Naive thymus-derived CD4-positive, alpha-beta T cell (primary cell): ENCODE data around the gene CA11. TPM values are rescaled to one million over a fixed set of nuclear protein-coding genes. Genes with fewer than 3 reads are reported as not detected.

Experiments
- ATAC-seq: fragments of 150-1000 bp; cut with Tn5 transposase; 2 replicates; pipeline ENCODE4 v1.10.0; 2021; ENCODE audit warnings: mild to moderate bottlenecking, moderate library complexity
- CTCF ChIA-PET: fragments of 350-600 bp; sonication (Branson Sonifier 250); formaldehyde crosslinking; loops from one replicate; lab custom pipeline; 2021; ENCODE audit warnings: antibody characterized with exemption; lab: Charles Lee
- POLR2A ChIA-PET: fragments of 350-600 bp; sonication (Branson Sonifier 250); formaldehyde crosslinking; loops from one replicate; lab custom pipeline; 2021; ENCODE audit warnings: antibody characterized with exemption, inconsistent platforms; lab: Charles Lee
- DNase-seq, 9 donors: peaks; one replicate each; pipeline versions ENCODE4 v3.0.0 to v3.0.0-alpha.2; 2020 to 2022; ENCODE audit warnings: mixed read lengths in 1 of 9
- H3K27ac ChIP-seq: one replicate; pipeline ENCODE4 v1.7.0; 2013; ENCODE audit warnings: mild to moderate bottlenecking, low read depth, low read length, moderate library complexity
- H3K27me3 ChIP-seq, 2 donors: one replicate each; pipeline ENCODE4 v1.7.0; 2013; ENCODE audit warnings: low read length in 2 of 2, mild to moderate bottlenecking in 2 of 2, moderate library complexity in 2 of 2; ENCODE audit not compliant: control insufficient read depth in 2 of 2, insufficient read depth in 2 of 2
- H3K36me3 ChIP-seq, 3 experiments: 1 replicate in 2 of 3; 2 replicates in 1 of 3; pipeline ENCODE4 v1.7.0; 2013; ENCODE audit warnings: low read length in 3 of 3, mild to moderate bottlenecking in 3 of 3, moderate library complexity in 1 of 3; ENCODE audit not compliant: insufficient read depth in 3 of 3, control insufficient read depth in 2 of 3
- H3K4me1 ChIP-seq, 2 donors: one replicate each; pipeline ENCODE4 v1.7.0; 2013; ENCODE audit warnings: low read length in 2 of 2, mild to moderate bottlenecking in 2 of 2, moderate library complexity in 1 of 2; ENCODE audit not compliant: control insufficient read depth in 2 of 2, insufficient read depth in 2 of 2
- H3K4me3 ChIP-seq: 2 replicates; pipeline ENCODE4 v1.7.0; 2013; ENCODE audit warnings: mild to moderate bottlenecking, low read length
- H3K9me3 ChIP-seq, 3 experiments: 1 replicate in 2 of 3; 2 replicates in 1 of 3; pipeline ENCODE4 v1.7.0; 2013; ENCODE audit warnings: low read length in 3 of 3; ENCODE audit not compliant: control insufficient read depth in 2 of 3
- H3K27ac Mint-ChIP-seq, 9 donors: one replicate each; pipeline ENCODE4 v1.8.0; 2020 to 2022; ENCODE audit warnings: mixed read lengths in 9 of 9, mild to moderate bottlenecking in 8 of 9, moderate library complexity in 5 of 9, inconsistent platforms in 2 of 9
- H3K27me3 Mint-ChIP-seq, 5 donors: one replicate each; pipeline ENCODE4 v1.8.0; 2021 to 2022; ENCODE audit warnings: mixed read lengths in 5 of 5, mild to moderate bottlenecking in 1 of 5
- H3K36me3 Mint-ChIP-seq, 5 donors: one replicate each; pipeline ENCODE4 v1.8.0; 2020 to 2022; ENCODE audit warnings: mixed read lengths in 5 of 5, mild to moderate bottlenecking in 3 of 5, inconsistent platforms in 1 of 5
- H3K4me1 Mint-ChIP-seq, 7 donors: one replicate each; pipeline ENCODE4 v1.8.0; 2020 to 2022; ENCODE audit warnings: mixed read lengths in 7 of 7, mild to moderate bottlenecking in 3 of 7, inconsistent platforms in 1 of 7
- H3K4me3 Mint-ChIP-seq, 10 donors: one replicate each; pipeline ENCODE4 v1.8.0; 2020 to 2022; ENCODE audit warnings: mild to moderate bottlenecking in 10 of 10, mixed read lengths in 10 of 10, moderate library complexity in 6 of 10, inconsistent platforms in 2 of 10
- H3K9me3 Mint-ChIP-seq, 11 donors: one replicate each; pipeline ENCODE4 v1.8.0; 2020 to 2022; ENCODE audit warnings: mixed read lengths in 11 of 11, mild to moderate bottlenecking in 4 of 11, inconsistent platforms in 1 of 11, moderate library complexity in 1 of 11
- intact Hi-C, 2 donors: fragments of 100-400 bp; cut with micrococcal nuclease; formaldehyde crosslinking; loops; one replicate each; pipeline ENCODE4 v1.15.1; 2023
- polyA plus RNA-seq, 2 donors: library from polyadenylated mRNA; unstranded; fragments of 300-500 nt; fragmentation: Illumina TruSeq; gene quantifications; one replicate each; pipeline ENCODE4 v1.2.3, GENCODE V29; 2021
- total RNA-seq, 6 experiments: library from RNA in 5 of 6; stranded (reverse) in 5 of 6; gene quantifications; 1 replicate in 5 of 6; 2 replicates in 1 of 6; pipeline ENCODE4 v1.2.3 and lab custom pipeline; 2021 to 2026

The CA11 gene
- total and polyA plus RNA-seq, 7 experiments from 2014 or later = 6.3 to 20.5 (median 10.8) TPM

DNA sequence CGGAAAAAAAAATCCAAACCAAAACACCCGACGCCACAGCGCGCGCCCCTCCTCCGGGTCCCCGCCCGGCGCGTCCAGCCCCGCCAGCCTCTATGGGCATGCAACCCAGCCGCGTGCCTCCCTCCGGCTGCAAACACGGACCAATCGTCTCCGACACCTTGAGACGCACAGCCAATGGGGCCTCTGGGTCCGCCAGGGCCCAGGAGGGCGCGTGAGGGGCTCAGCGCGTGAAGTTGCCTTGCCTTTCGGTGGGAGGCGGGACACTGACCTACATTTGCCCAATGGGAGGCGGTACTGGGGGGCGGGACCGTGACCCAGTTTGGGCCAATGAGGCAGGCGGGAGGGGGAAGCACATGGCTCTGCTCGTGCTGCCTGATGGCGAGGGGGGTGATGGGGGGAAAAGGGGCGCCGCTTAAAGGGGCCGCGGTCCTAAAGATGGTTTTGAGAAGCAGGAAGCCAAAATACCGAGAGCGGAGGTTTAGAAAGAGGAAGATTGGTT, 8.5 kb downstream of the CA11 start:
- H3K4me1 Mint-ChIP-seq = peaks cover 13 to 45% (median 41%) of the 10 kb centered on the region in 7 donors
- ChIA-PET POLR2A (interaction anchor here (0.5 to 3.0 kb wide), 18 partner anchors 8 to 1777 kb away, joined by 3 to 32 read pairs (median 4); partner anchors contain the start of genes ARHGAP35, CA11, EMP3 and FAM83E), CTCF (interaction anchor here (0.9 to 1.7 kb wide), 3 partner anchors 8 to 13 kb away, joined by 3 to 5 read pairs (median 4); partner anchors contain the start of gene CA11)
- Histone ChIP-seq H3K4me1 (peaks cover 33 to 36% of the 10 kb centered on the region in 2 donors), H3K4me3 (peak overlapping the region; percentile 89), H3K9me3 (no peaks in the 10 kb centered on the region), H3K27ac (peak overlapping the region; percentile 90), H3K36me3 (peaks cover 4 to 25% (median 9%) of the 10 kb centered on the region in 3 experiments), H3K27me3 (no peaks in the 10 kb centered on the region)
- intact Hi-C loops = loop anchor here (1.0 to 10.0 kb wide), 29 partner anchors 13 to 1525 kb away; partner anchors contain the start of genes CCDC9 (in 2 of the 2), GYS1 (in 2 of the 2), PRMT1 (in 2 of the 2) and RPL18 (in 2 of the 2)
- peak overlapping the region; percentile 97 to 100 (median 98) for H3K27ac Mint-ChIP-seq
- ATAC-seq (peak; percentile 83), DNase-seq (peak; percentile 91 to 100 (median 100))
- H3K9me3 Mint-ChIP-seq = peaks cover 0 to 10% (median 0%) of the 10 kb centered on the region in 11 donors
- peak overlapping the region; percentile 87 to 100 (median 98) for H3K4me3 Mint-ChIP-seq
- peaks cover 0 to 6% (median 4%) of the 10 kb centered on the region in 5 donors for H3K36me3 Mint-ChIP-seq
- H3K27me3 Mint-ChIP-seq = peaks cover 0 to 9% (median 0%) of the 10 kb centered on the region in 5 donors

DNA sequence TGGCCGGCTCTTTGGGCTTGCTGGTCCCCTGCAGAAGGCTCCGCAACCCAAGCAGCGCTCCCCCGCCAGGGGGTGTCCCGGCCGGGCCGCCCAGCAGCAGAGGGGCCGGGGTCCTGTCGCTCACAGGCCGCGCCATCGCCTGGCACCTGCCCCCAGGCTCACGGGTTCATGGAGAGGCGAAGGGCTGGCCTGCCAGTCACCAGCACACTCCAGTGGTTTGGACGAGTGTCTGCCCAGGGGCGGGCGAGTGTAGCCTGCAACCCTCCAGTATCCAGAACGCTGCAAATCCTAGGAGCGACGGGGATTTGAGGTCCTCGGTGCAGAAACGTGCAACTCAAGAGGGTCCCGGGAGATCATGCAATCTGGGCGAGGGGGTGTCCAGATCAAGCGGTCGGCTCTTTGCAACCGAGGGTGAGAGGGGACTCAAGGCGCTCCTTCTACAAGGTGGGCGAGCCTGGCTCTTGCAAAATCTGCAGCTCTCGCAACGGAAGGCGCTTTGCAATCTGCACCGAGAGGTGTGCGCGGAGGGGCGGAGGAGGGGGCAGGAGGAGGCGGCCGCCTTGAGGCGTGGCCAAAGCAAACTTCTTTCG, 9.0 kb downstream of the CA11 start, which contains the start of gene DBP:
Gene DBP (minus strand): TSS at position 521 of the 590 bp plus-strand sequence. CDS start 385 bp downstream, at position 136.
- ChIA-PET CTCF (interaction anchor here (1.3 to 1.7 kb wide), 2 partner anchors 8 to 13 kb away, joined by 4 to 5 read pairs; partner anchors contain the start of gene CA11), POLR2A (interaction anchor here (0.5 to 3.0 kb wide), 10 partner anchors 8 to 1777 kb away, joined by 3 to 32 read pairs (median 4); partner anchors contain the start of genes ARHGAP35, CA11, EMP3 and RPL18)
- no peaks in the 10 kb centered on the region for H3K9me3 ChIP-seq
- H3K4me3 ChIP-seq = peak within 1 kb of the TSS; percentile 89
- peak within 1 kb of the TSS; percentile 97 to 100 (median 98) for H3K27ac Mint-ChIP-seq
- peaks cover 0 to 10% (median 0%) of the 10 kb centered on the region in 11 donors for H3K9me3 Mint-ChIP-seq
- ATAC-seq (no peak), DNase-seq (peak in 2 of 9 donors; percentile 34 to 46)
- H3K36me3 Mint-ChIP-seq = peaks cover 0 to 8% (median 7%) of the 10 kb centered on the region in 5 donors
- peak within 1 kb of the TSS; percentile 87 to 100 (median 98) for H3K4me3 Mint-ChIP-seq
- peaks cover 0 to 8% (median 0%) of the 10 kb centered on the region in 5 donors for H3K27me3 Mint-ChIP-seq
- peaks cover 13 to 47% (median 41%) of the 10 kb centered on the region in 7 donors for H3K4me1 Mint-ChIP-seq
- H3K36me3 ChIP-seq = peaks cover 4 to 29% (median 11%) of the 10 kb centered on the region in 3 experiments
- no peaks in the 10 kb centered on the region for H3K27me3 ChIP-seq
- intact Hi-C loops = loop anchor here (1.0 to 10.0 kb wide), 29 partner anchors 13 to 1525 kb away; partner anchors contain the start of genes CCDC9 (in 2 of the 2), GYS1 (in 2 of the 2), PRMT1 (in 2 of the 2) and RPL18 (in 2 of the 2)
- peak within 1 kb of the TSS; percentile 90 for H3K27ac ChIP-seq
- H3K4me1 ChIP-seq = peaks cover 33 to 38% of the 10 kb centered on the region in 2 donors

DNA sequence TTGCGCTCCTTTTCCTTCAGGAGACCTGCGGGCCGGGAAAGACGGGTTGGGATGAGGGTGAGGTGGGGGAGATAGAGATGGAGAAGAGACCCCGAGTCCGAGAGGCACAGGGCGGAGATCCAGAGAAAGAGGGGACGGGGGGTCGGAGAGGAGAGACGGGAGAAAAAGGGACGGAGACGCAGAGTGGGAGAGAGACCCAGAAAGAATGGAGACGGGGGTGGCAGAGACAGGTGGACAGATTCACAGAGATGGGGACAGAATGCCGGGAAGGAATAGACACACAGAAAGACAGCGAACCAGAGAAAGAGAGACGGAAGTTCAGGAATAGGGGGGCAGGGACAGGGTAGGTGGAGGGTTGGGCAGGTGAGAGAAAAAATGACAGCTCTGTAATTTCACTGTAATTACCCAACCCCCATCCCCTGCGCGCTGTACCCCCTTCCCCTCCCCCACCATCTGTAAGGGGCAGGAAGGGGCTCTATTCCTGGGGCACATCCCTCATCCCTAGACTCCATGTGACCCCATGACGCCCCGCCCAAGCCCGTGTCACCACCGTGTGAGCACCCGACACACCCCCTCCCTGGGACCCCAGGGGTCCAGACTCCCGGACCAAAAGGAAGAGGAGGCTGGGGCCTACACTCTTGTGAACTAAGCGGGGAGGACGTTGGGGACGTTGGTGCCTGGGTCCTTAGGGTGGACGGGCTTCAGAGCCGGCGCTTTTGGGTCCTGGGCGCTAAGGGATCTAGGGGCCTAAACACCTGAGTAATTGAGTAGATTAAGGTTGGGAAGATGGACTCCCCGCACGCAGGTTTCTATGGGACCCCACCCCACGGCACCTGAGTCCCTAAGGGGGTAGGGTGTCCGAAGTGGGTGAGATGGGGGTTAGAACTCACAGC, 9.8 kb downstream of the CA11 start:
- Histone ChIP-seq H3K4me3 (peak overlapping the region; percentile 89), H3K4me1 (peaks cover 33 to 38% of the 10 kb centered on the region in 2 donors), H3K36me3 (peaks cover 4 to 36% (median 11%) of the 10 kb centered on the region in 3 experiments), H3K27me3 (no peaks in the 10 kb centered on the region), H3K9me3 (no peaks in the 10 kb centered on the region), H3K27ac (peak overlapping the region; percentile 88)
- Mint-ChIP-seq H3K27ac (peak overlapping the region; percentile 81 to 100 (median 97)), H3K4me3 (peak overlapping the region; percentile 87 to 100 (median 98)), H3K27me3 (peaks cover 0 to 4% (median 0%) of the 10 kb centered on the region in 5 donors), H3K4me1 (peaks cover 13 to 52% (median 45%) of the 10 kb centered on the region in 7 donors), H3K9me3 (peaks cover 0 to 10% (median 0%) of the 10 kb centered on the region in 11 donors), H3K36me3 (peaks cover 0 to 8% (median 7%) of the 10 kb centered on the region in 5 donors)
- DNase-seq (peak in 3 of 9 donors; percentile 28 to 53 (median 34)), ATAC-seq (no peak)
- intact Hi-C loops = loop anchor here (2.0 to 10.0 kb wide), 18 partner anchors 41 to 1524 kb away; partner anchors contain the start of genes C19orf73 (in 2 of the 2), CCDC9 (in 2 of the 2), PPFIA3 (in 2 of the 2) and PRMT1 (in 2 of the 2)
- CTCF ChIA-PET = interaction anchor here (1.7 kb wide), 1 partner anchor 9 kb away, joined by 5 read pairs; the partner anchor contains the start of gene CA11
- POLR2A ChIA-PET = interaction anchor here (0.6 to 3.0 kb wide), 7 partner anchors 9 to 340 kb away, joined by 3 to 32 read pairs (median 4); partner anchors contain the start of genes CA11, EMP3, RPL18 and SPHK2

DNA sequence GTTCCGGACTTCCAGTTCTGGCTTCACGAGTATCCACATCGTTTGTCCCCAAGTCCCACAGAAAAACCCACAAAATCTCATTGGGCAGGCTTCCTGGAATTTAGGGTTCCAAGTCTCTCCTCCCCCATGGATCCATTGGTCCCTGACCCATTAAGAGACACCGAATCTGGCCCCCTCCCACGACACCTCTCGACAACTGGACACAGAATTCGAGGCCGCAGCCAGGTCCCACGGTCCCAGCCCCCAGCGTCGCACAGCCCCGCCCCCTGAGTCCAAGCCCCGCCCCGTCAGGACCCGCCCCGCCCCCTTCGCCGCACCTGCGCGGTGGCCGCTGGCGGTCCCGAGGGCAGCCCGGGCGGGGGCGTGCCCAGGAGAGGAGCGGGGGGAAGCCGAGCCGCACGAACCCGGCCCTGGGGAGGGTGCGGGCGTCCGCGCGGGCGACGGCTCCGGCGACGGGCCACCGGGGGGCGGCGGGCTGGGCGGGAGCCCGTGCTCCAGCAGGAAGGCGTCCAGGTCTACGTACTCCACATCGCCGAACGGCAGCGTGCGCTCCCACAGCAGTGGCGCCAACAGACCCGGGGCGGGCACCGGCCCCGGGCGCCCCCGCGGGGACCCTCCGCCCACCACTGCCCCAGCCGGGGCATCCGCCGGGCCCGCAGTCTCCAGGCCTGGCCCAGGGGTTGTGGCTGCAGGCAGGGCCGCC, 10.6 kb downstream of the CA11 start:
- peaks cover 0 to 9% (median 7%) of the 10 kb centered on the region in 5 donors for H3K36me3 Mint-ChIP-seq
- Histone ChIP-seq H3K4me3 (peak overlapping the region; percentile 89), H3K9me3 (no peaks in the 10 kb centered on the region), H3K4me1 (peaks cover 33 to 43% of the 10 kb centered on the region in 2 donors), H3K36me3 (peaks cover 4 to 44% (median 11%) of the 10 kb centered on the region in 3 experiments), H3K27ac (peak overlapping the region; percentile 88), H3K27me3 (no peaks in the 10 kb centered on the region)
- H3K9me3 Mint-ChIP-seq = peaks cover 0 to 10% (median 0%) of the 10 kb centered on the region in 11 donors
- H3K27ac Mint-ChIP-seq = peak overlapping the region; percentile 84 to 100 (median 97)
- peak; percentile 18 for ATAC-seq
- peak overlapping the region; percentile 83 to 100 (median 98) for H3K4me3 Mint-ChIP-seq
- H3K27me3 Mint-ChIP-seq = peaks cover 0 to 3% (median 0%) of the 10 kb centered on the region in 5 donors
- peak; percentile 59 to 88 (median 70) for DNase-seq
- intact Hi-C loops = loop anchor here (2.0 to 10.0 kb wide), 14 partner anchors 42 to 1523 kb away; partner anchors contain the start of genes C19orf73 (in 2 of the 2), CCDC9 (in 2 of the 2), PPFIA3 (in 2 of the 2) and PRMT1 (in 2 of the 2)
- ChIA-PET POLR2A (interaction anchor here (0.9 to 7.5 kb wide), 8 partner anchors 10 to 305 kb away, joined by 3 to 73 read pairs (median 26); partner anchors contain the start of genes CA11, RPL18 and SPHK2), CTCF (interaction anchor here (1.7 kb wide), 1 partner anchor 10 kb away, joined by 5 read pairs; the partner anchor contains the start of gene CA11)
- H3K4me1 Mint-ChIP-seq = peaks cover 13 to 58% (median 50%) of the 10 kb centered on the region in 7 donors
